ENCODE results near the gene BICD1.

DNA sequence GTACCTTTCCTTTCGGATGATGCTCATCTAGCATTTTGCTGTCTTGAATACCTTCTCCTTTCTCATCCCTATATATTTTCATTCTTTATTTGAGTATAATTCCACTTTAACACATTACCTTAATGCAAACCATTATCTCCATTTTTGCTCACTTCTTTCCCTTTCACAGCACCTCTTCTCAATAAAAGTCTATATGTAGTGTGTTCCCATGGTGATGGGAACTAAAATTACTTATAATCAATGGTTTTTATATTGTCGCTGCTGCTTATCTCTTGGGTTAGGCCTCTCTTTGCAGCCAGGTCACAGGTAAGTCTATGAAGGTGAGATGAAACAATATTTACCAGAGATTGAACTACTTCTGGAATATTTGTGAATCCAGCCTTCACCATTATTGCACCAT lies 171.1 kb downstream of the BICD1 start:
- TF ChIP-seq CHD2 (IDR thresholded peaks at IDR 0.05; ENCODE audit: low read length, partially characterized antibody), result no peak
- TF ChIP-seq, protein P1, sequence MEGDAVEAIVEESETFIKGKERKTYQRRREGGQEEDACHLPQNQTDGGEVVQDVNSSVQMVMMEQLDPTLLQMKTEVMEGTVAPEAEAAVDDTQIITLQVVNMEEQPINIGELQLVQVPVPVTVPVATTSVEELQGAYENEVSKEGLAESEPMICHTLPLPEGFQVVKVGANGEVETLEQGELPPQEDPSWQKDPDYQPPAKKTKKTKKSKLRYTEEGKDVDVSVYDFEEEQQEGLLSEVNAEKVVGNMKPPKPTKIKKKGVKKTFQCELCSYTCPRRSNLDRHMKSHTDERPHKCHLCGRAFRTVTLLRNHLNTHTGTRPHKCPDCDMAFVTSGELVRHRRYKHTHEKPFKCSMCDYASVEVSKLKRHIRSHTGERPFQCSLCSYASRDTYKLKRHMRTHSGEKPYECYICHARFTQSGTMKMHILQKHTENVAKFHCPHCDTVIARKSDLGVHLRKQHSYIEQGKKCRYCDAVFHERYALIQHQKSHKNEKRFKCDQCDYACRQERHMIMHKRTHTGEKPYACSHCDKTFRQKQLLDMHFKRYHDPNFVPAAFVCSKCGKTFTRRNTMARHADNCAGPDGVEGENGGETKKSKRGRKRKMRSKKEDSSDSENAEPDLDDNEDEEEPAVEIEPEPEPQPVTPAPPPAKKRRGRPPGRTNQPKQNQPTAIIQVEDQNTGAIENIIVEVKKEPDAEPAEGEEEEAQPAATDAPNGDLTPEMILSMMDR (IDR thresholded peaks at IDR 0.05), result no peak
- TF ChIP-seq RAD21 (IDR thresholded peaks at IDR 0.05; ENCODE audit: low read length), result no peak
- no peak for TF ChIP-seq RFX5 (IDR thresholded peaks at IDR 0.05; ENCODE audit: low read length)
- TF ChIP-seq, protein P2, sequence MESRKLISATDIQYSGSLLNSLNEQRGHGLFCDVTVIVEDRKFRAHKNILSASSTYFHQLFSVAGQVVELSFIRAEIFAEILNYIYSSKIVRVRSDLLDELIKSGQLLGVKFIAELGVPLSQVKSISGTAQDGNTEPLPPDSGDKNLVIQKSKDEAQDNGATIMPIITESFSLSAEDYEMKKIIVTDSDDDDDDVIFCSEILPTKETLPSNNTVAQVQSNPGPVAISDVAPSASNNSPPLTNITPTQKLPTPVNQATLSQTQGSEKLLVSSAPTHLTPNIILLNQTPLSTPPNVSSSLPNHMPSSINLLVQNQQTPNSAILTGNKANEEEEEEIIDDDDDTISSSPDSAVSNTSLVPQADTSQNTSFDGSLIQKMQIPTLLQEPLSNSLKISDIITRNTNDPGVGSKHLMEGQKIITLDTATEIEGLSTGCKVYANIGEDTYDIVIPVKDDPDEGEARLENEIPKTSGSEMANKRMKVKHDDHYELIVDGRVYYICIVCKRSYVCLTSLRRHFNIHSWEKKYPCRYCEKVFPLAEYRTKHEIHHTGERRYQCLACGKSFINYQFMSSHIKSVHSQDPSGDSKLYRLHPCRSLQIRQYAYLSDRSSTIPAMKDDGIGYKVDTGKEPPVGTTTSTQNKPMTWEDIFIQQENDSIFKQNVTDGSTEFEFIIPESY (IDR thresholded peaks at IDR 0.05; ENCODE audit: borderline replicate concordance, low read depth), result no peak
- no peak for TF ChIP-seq POLR2AphosphoS5 (IDR thresholded peaks at IDR 0.05; ENCODE audit: low read depth, low read length)
- TF ChIP-seq FOXM1 (IDR thresholded peaks at IDR 0.05; ENCODE audit: low read depth), result no peak
- no peak for TF ChIP-seq GATA2 (CRISPR knock-in tag; IDR thresholded peaks at IDR 0.05)
- TF ChIP-seq EP300 (IDR thresholded peaks at IDR 0.05; ENCODE audit: borderline replicate concordance in 1 of 2, low read depth in 1 of 2, low read length in 1 of 2), result no peak
- TF ChIP-seq SMC3 (IDR thresholded peaks at IDR 0.05; ENCODE audit: low read depth, low read length), result no peak
